Stomach (tissue), 9 donors: ENCODE results near the gene SCAMP4. TPM values are rescaled to one million over a fixed set of nuclear protein-coding genes. Genes with fewer than 3 reads are reported as not detected.

ENCODE experiments used
- DNase-seq, 2 donors: peaks; one replicate each; pipeline versions ENCODE4 v3.0.0 to v3.0.0-alpha.2; 2013 to 2019
- H3K27ac ChIP-seq, 5 donors: fragments of 200-600 bp in 4 of 5; sonication (generic) in 4 of 5; one replicate each; pipeline ENCODE4 v1.5.1; 2013 to 2019; ENCODE audit warnings: mild to moderate bottlenecking in 1 of 5, moderate library complexity in 1 of 5
- H3K27me3 ChIP-seq, 3 donors: fragments of 200-600 bp; sonication (generic); one replicate each; pipeline ENCODE4 v1.5.1; 2017 to 2019; ENCODE audit warnings: mixed run types in 1 of 3
- H3K36me3 ChIP-seq, 4 donors: fragments of 200-600 bp; sonication (generic); 1 replicate in 3 of 4; 2 replicates in 1 of 4; pipeline ENCODE4 v1.5.1; 2016 to 2019
- H3K4me1 ChIP-seq, 4 donors: fragments of 200-600 bp; sonication (generic); one replicate each; pipeline ENCODE4 v1.5.1; 2016 to 2019
- H3K4me3 ChIP-seq, 4 donors: fragments of 200-600 bp; sonication (generic) in 3 of 4; one replicate each; pipeline ENCODE4 v1.5.1; 2016 to 2019; ENCODE audit warnings: mild to moderate bottlenecking in 1 of 4
- H3K9me3 ChIP-seq, 4 donors: fragments of 200-600 bp; sonication (generic); one replicate each; pipeline ENCODE4 v1.5.1; 2016 to 2019
- CTCF ChIP-seq, 7 experiments: fragments of 450-650 bp in 4 of 7; fragments of 200-600 bp in 3 of 7; sonication (generic) in 3 of 7; IDR thresholded peaks; one replicate each; pipeline ENCODE4 v1.5.1; 2016 to 2019; ENCODE audit warnings: antibody characterized with exemption in 7 of 7, control low read depth in 2 of 7, mild to moderate bottlenecking in 1 of 7
- EP300 ChIP-seq: sonication (generic); formaldehyde crosslinking; IDR thresholded peaks from one replicate; pipeline ENCODE4 v1.6.1; 2017; ENCODE audit warnings: antibody characterized with exemption
- POLR2A ChIP-seq, 4 donors: fragments of 450-650 bp; IDR thresholded peaks; one replicate each; pipeline ENCODE4 v1.6.1; 2016; ENCODE audit warnings: antibody characterized with exemption in 4 of 4, control low read depth in 2 of 4, mild to moderate bottlenecking in 1 of 4, moderate library complexity in 1 of 4
- POLR2AphosphoS5 ChIP-seq, 3 donors: sonication (generic); formaldehyde crosslinking; IDR thresholded peaks; one replicate each; pipeline ENCODE4 v1.6.1; 2016; ENCODE audit warnings: antibody characterized with exemption in 3 of 3
- WGBS, 5 donors: extraction: QIAGEN DNeasy Blood & Tissue Kit in 3 of 5; methylation state at CpG; one replicate each; pipeline versions ENCODE4 v1.1.5 to v1.1.7; 2013 to 2018; 5-methylcytosine and 5-hydroxymethylcytosine counted together
- intact Hi-C: fragments of 100-400 bp; cut with DNase I; formaldehyde crosslinking; loops from one replicate; pipeline ENCODE4 v1.15.1; 2023; ENCODE audit warnings: low total_unique reads
- polyA plus RNA-seq, 3 donors: library from polyadenylated mRNA; stranded (reverse); fragments of 200-250 nt; gene quantifications; one replicate each; pipeline ENCODE4 v1.2.3, GENCODE V29; 2013
- total RNA-seq, 5 donors: library from RNA; depleted of rRNA; stranded (reverse); fragments of >200 nt; gene quantifications; one replicate each; pipeline versions ENCODE4 v1.1.0 to v1.2.3, GENCODE V29; 2014 to 2016
- donor health status: healthy with polysubstance abuse.
- donor health status: Bipolar disorder and iron deficiency.
- donor health status: healthy.

Gene SCAMP4
- total and polyA plus RNA-seq, 8 donors = 7.8 to 77.6 (median 18.6) TPM

- intact Hi-C loops = no loop called here
- TF ChIP-seq POLR2A (IDR thresholded peaks at IDR 0.05) = peak in 1 of 4 donors; percentile 13
- TF ChIP-seq EP300 = no peak
- TF ChIP-seq POLR2AphosphoS5 (IDR thresholded peaks at IDR 0.05) = peak in 1 of 3 donors; percentile 86
- no peak for TF ChIP-seq CTCF (IDR thresholded peaks at IDR 0.05)
- H3K4me1 ChIP-seq = peaks cover 96 to 100% (median 100%) of the 10 kb centered on the region in 4 donors
- 1 to 12% (median 5%) methylated on average over 18 to 70 of the region's 73 CpGs for WGBS, 5 donors
- peaks cover 0 to 15% (median 0%) of the 10 kb centered on the region in 3 donors for H3K27me3 ChIP-seq
- peak overlapping the region; percentile 85 to 94 (median 91) for H3K27ac ChIP-seq
- H3K36me3 ChIP-seq = peaks cover 0 to 8% (median 2%) of the 10 kb centered on the region in 4 donors
- DNase-seq = peak; percentile 92 to 95
- H3K9me3 ChIP-seq = no peaks in the 10 kb centered on the region
- H3K4me3 ChIP-seq = peak overlapping the region; percentile 44 to 55 (median 48)
Measured at GRCh38 chr19:1856698-1857603, 48.2 kb upstream of the SCAMP4 start.

GRCh38 chr19:1857648-1858326, 47.4 kb upstream of the SCAMP4 start:
- 22 to 41% (median 36%) methylated on average over 15 to 16 of the region's 16 CpGs for WGBS, 5 donors
- H3K36me3 ChIP-seq = peaks cover 0 to 8% (median 2%) of the 10 kb centered on the region in 4 donors
- peaks cover 0 to 9% (median 0%) of the 10 kb centered on the region in 3 donors for H3K27me3 ChIP-seq
- peaks cover 94 to 98% (median 97%) of the 10 kb centered on the region in 4 donors for H3K4me1 ChIP-seq
- DNase-seq = peak in 1 of 2 donors; percentile 51
- intact Hi-C loops = no loop called here
- H3K4me3 ChIP-seq = peak overlapping the region; percentile 44 to 55 (median 48)
- TF ChIP-seq EP300 = no peak
- no peak for TF ChIP-seq CTCF (IDR thresholded peaks at IDR 0.05)
- no peak for TF ChIP-seq POLR2A (IDR thresholded peaks at IDR 0.05)
- no peak for TF ChIP-seq POLR2AphosphoS5 (IDR thresholded peaks at IDR 0.05)
- peak overlapping the region; percentile 85 to 94 (median 88) for H3K27ac ChIP-seq
- no peaks in the 10 kb centered on the region for H3K9me3 ChIP-seq

GRCh38 chr19:1858412-1859081, 46.7 kb upstream of the SCAMP4 start:
- intact Hi-C loops = no loop called here
- 49 to 67% (median 54%) methylated on average over 6 to 10 of the region's 10 CpGs for WGBS, 5 donors
- H3K36me3 ChIP-seq = peaks cover 0 to 8% (median 2%) of the 10 kb centered on the region in 4 donors
- no peak for DNase-seq
- TF ChIP-seq POLR2AphosphoS5 (IDR thresholded peaks at IDR 0.05) (no peak), CTCF (IDR thresholded peaks at IDR 0.05) (no peak), POLR2A (IDR thresholded peaks at IDR 0.05) (no peak), EP300 (no peak)
- H3K27me3 ChIP-seq = peaks cover 0 to 9% (median 0%) of the 10 kb centered on the region in 3 donors
- H3K27ac ChIP-seq = peak overlapping the region in 4 of 5 donors; percentile 85 to 94 (median 90)
- peaks cover 88 to 91% (median 90%) of the 10 kb centered on the region in 4 donors for H3K4me1 ChIP-seq
- no peak overlapping the region for H3K4me3 ChIP-seq
- H3K9me3 ChIP-seq = no peaks in the 10 kb centered on the region
